Measurements from ENCODE around the gene BEND3.
"Not testable (repeated sequence)": the region's sequence is repeated elsewhere in the genome, so short reads cannot be mapped to it uniquely, and the experiment has no call there.

BEND3 gene

DNA sequence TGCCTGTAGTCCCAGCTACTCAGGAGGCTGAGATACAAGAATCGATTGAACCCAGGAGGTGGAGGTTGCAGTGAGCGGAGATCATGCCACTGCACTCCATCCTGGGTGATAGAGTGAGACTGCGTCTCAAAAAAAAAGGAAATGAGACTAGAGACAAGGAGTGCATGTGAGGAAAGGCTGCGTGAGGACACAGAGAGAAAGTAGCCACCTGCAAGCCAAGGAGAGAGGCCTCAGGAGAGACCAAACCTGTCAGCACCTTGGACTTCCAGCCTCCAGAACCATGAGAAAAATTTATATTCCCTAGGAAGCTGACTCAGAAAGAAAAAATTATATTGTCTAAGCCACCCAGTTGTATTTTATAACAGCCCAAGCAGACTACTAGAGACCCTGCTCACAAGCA is 7.4 kb upstream of the BEND3 start:
- H3K4me3 ChIP-seq (ENCODE audit: low read length): no peak overlapping the region
- no peak for DNase-seq (ENCODE audit: low read depth, low spot score)

DNA sequence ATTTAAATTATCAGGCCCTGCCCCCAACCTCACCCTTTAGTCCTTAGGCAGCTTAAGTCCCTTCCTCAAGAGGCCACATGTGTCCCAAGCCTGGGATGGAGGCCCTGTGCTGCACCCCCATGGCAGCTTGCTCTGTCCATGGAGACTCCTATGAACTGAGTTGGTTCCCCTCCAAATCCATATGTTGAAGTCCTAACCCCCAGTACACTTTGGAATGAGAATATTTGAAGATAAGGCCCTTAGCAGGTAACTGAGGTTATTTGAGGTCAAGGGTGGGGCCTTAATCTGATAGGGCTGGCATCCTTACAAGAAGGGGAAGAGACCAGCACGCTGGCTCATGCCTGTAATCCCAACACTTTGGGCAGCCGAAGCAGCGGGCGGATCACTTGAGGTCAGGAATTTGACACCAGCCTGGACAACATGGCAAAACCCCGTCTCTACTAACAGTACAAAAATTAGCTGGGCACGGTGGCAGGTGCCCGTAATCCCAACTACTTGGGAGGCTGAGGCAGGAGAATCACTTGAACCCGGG is 6.7 kb upstream of the BEND3 start:
- no peak for DNase-seq (ENCODE audit: low read depth, low spot score)
- H3K4me3 ChIP-seq (ENCODE audit: low read length): no peak overlapping the region

GRCh38 chr6:107121266-107121665 is 6.0 kb upstream of the BEND3 start:
- H3K4me3 ChIP-seq (ENCODE audit: low read length): no peak overlapping the region
- DNase-seq (ENCODE audit: low read depth, low spot score): no peak

DNA sequence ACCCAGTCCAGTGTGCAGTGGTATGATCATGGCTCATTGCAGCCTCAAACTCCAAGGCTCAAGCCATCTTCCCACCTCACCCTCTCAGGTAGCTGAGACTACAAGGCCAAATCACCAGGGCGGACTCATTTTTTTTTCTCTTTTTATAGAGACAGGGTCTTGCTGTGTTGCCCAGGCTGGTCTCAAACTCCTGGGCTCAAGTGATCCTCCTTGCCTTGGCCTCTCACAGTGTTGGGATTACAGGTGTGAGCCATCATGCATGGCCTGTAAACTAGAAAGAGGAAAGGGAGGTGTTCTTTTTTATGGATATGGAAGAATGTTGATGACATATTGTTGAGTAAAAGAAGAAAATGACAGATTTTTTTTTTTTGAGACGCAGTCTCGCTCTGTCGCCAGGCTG is 5.1 kb upstream of the BEND3 start:
- no peak overlapping the region for H3K4me3 ChIP-seq (ENCODE audit: low read length)
- no peak for DNase-seq (ENCODE audit: low read depth, low spot score)

DNA sequence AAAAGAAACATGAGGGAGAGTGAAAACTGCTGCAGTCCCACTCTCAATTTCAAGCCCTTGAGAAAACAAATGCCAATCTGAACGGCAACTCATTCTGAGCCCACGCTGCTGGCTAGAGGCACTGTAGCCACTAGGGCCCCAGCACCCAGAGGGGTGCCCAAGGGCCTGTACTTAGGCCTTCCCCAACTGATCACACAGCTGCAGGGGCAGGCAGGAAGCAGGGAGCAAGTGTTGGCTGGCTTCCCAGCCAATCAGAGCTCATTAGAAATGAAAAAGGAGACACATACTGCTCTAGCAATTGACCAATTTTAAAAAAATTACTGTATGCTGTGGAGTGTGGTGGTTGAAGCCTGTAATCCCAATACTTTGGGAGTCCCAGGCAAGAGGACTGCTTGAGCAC is 3.7 kb upstream of the BEND3 start:
- H3K4me3 ChIP-seq (ENCODE audit: low read length): no peak overlapping the region
- DNase-seq (ENCODE audit: low read depth, low spot score): peak; percentile 43

- DNase-seq (ENCODE audit: low read depth, low spot score); H3K4me3 ChIP-seq (ENCODE audit: low read length): not testable (repeated sequence)
Observed at GRCh38 chr6:107118540-107118939, 3.2 kb upstream of the BEND3 start.

DNA sequence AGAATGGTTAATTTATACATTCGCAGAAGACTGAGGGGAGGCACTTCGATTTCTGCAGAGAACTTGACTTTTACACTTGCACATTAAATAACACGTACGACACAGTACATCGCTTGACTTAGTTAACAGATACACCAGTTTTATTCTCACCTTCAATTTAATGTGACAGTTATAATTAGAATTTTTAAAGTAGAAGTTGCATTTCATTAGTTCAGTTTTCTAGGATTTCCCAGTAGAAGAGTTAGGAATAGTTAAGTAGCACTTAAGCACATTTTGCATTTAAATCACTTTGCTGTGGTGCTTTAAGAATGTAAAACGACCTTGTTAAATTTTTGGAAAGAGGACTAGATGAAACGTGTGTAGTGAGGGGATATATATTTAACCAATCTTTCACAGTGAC is 1.6 kb upstream of the BEND3 start:
- no peak overlapping the region for H3K4me3 ChIP-seq (ENCODE audit: low read length)
- DNase-seq (ENCODE audit: low read depth, low spot score): no peak

GRCh38 chr6:107116328-107116892 is 1.1 kb upstream of the BEND3 start:
- H3K4me3 ChIP-seq (ENCODE audit: low read length): peak overlapping the region; percentile 61
- DNase-seq (ENCODE audit: low read depth, low spot score): peak; percentile 69

DNA sequence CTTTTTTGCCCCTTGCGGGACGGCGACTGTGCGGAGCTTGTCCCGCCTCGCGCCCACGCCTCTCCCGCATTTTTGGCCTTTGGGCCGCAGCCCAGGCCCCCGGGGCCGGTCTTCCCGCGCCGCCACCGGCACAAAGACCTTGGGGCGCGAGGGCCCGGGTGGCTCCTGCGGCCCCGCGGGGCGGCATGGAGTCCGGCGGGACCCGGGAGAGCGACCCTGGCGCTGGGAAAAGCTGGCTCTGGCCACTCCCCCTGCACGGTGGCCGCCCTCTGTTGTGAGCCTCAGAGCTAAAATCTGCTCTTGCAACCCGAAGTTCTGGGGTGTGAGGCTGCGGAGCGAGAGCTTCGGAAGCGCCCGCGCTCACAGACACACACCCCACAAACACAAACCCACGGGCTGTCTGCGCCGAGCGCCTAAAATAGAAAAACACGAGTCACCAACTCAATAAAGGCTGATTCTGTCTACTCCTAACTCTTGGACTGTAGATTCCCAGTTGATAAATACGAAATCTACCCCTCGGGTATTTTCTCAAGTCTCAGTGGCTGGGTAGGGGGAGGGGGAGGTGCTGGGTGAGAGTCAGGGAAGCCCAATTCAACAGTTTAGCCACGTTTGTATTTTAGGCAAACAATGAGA is 496 bp upstream of the BEND3 start:
- peak overlapping the region; percentile 61 for H3K4me3 ChIP-seq (ENCODE audit: low read length)
- peak; percentile 36 for DNase-seq (ENCODE audit: low read depth, low spot score)

- DNase-seq (ENCODE audit: low read depth, low spot score): peak; percentile 54
- peak overlapping the region; percentile 55 for H3K4me3 ChIP-seq (ENCODE audit: low read length)
Observed at GRCh38 chr6:107114213-107114925, 946 bp downstream of the BEND3 start.

GRCh38 chr6:107110200-107110599 is 5.1 kb downstream of the BEND3 start:
- no peak overlapping the region for H3K4me3 ChIP-seq (ENCODE audit: low read length)
- peak; percentile 74 for DNase-seq (ENCODE audit: low read depth, low spot score)

DNA sequence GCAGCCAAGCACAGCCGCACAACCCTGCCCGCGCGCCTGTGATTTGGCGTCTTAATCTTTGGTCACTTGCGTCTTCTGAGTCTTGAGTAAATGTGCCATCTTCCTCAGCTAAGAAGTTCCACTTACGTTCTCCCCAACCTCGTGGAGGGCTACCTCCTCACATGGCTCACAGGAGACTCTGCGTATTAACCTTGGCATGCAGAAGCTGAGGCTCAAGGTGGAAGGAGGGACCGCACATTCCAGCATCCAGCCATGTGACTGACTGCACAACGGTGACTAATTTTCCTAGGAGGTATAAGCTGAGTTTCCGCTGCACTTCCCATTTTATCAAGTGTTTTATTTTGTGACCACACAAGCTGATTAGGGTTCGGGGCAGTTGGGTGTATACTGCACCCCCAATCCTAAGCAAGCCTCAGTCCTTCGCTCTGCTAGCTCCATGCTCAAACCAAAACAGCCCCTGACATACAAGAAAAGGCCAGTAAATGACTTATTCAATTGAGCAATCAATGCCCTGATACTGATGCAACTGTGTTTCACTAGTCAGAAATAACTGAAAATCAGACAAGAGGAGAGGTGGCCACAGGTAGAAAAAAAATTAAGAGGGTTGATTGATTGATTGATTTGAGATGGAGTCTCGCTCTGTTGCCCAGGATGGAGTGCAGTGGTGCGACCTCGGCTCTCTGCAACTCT is 7.0 kb downstream of the BEND3 start:
- no peak overlapping the region for H3K4me3 ChIP-seq (ENCODE audit: low read length)
- DNase-seq (ENCODE audit: low read depth, low spot score): no peak

DNA sequence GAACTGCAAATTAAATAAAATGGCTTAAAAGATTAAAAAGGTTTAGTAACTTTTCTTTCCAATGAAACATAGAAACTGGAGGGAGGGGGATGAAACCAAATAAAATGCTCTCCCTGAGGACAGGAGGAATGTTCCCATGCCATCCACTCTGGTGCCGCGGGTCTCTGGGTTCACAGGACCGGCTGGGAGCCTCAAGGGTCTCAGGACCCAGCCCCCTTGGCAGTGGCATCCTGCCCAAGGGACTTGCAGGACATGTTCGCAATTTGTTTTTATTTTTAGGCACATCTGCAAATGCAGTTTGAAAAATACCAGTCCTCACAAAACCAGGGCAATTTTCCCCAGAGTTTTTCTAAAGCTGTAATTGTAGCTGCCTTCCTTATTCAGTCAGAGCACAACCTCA is 7.5 kb downstream of the BEND3 start:
- no peak overlapping the region for H3K4me3 ChIP-seq (ENCODE audit: low read length)
- no peak for DNase-seq (ENCODE audit: low read depth, low spot score)

GRCh38 chr6:107106165-107106564 is 9.2 kb downstream of the BEND3 start:
- H3K4me3 ChIP-seq (ENCODE audit: low read length): no peak overlapping the region
- DNase-seq (ENCODE audit: low read depth, low spot score): no peak

- no peak for DNase-seq (ENCODE audit: low read depth, low spot score)
- no peak overlapping the region for H3K4me3 ChIP-seq (ENCODE audit: low read length)
Observed at GRCh38 chr6:107105511-107106116, 9.7 kb downstream of the BEND3 start.

- no peak overlapping the region for H3K4me3 ChIP-seq (ENCODE audit: low read length)
- DNase-seq (ENCODE audit: low read depth, low spot score): no peak
Observed at GRCh38 chr6:107103082-107103481, 12.2 kb downstream of the BEND3 start.

DNA sequence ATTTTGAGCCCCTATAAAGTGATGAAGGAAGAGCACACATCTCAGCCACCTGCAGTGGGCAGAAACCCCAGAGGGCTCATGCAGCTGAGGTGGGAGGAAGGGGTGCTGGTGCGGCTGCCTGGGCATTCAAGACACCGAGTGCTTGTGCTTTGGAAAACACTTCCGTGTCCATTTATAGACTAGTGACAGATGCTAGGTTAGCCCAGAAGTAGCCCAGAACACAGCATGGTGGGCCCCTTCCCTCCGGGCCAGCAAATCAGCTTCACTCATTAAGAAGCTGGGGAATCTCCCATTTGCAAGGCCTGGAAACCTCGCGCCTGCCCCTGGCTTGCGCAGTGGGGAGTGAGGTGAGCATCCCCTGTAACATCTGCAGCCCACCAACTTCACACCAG is 12.9 kb downstream of the BEND3 start:
- no peak overlapping the region for H3K4me3 ChIP-seq (ENCODE audit: low read length)
- no peak for DNase-seq (ENCODE audit: low read depth, low spot score)

DNA sequence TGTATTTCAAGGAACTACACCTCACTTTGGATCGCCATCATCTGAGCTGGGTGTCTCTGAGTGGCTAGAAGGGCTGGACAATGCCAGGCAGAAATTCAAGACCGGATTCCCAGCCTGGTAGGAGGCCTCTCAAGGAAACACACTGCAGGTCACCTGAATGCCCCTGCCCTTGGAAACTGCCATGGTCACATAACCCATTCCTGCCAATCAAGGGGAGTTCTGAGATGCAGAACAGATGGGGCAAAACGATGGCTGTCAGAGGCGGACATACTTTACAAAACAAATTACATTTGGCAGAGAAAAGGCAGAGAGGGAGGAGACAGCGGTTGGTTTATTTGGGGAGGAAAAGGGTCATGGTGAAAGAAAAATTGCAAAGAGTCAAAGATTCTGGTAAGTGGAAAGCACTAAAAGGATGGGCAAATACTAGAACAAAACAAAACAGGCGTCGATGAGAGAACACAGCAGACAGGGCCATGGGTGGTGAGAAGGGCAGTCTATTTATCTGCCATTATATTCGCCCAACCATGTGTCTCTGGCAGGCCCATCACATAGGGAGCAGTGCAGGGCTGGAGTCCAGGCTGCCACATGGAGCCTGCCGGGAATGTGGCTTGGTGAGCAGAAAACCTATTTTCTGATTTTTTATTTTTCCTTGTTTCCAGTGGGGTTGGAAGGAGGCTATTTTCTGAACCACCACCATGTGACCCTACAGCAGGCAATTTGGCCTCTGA is 13.5 kb downstream of the BEND3 start:
- no peak for DNase-seq (ENCODE audit: low read depth, low spot score)
- no peak overlapping the region for H3K4me3 ChIP-seq (ENCODE audit: low read length)

DNA sequence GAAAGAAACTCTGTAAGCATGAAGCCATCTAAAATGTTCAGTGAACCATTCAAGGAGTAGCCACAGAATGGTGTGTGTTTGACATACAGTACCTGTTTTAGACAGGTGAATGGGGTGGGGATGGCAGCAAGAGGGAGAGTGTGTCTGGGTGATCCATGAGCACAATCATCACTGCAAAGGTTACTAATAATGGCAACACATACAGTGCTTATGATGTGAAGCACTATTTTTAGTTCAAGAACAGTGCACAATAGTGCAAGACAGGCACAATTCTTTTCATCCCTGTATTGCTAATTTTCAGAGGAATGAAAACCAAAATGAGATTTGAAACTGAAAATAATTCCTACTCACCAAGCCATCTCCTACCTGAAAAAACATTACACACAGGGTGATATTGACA is 14.1 kb downstream of the BEND3 start:
- H3K4me3 ChIP-seq (ENCODE audit: low read length): no peak overlapping the region
- DNase-seq (ENCODE audit: low read depth, low spot score): no peak
